Stimulated activated naive B cell treated with anti-CD40 and anti-IgM and Interleukin-4, amounts not matched to agents 10 μg/mL and 1 μg/mL and 100 μg/mL, for 72 hours (primary cell): ENCODE results near the gene MVB12A.

Source experiments
- ATAC-seq, 2 donors: fragments of 150-1000 bp; cut with Tn5 transposase; replicated peaks; 2 replicates each; pipeline ENCODE4 v1.10.0; 2021; ENCODE audit warnings: moderate library complexity in 1 of 2
- DNase-seq: peaks from one replicate; pipeline ENCODE4 v3.0.0; 2021
- H3K27ac Mint-ChIP-seq: one replicate; pipeline ENCODE4 v1.8.0; 2022; ENCODE audit warnings: mild to moderate bottlenecking, mixed read lengths
- H3K27me3 Mint-ChIP-seq, 2 donors: one replicate each; pipeline ENCODE4 v1.8.0; 2022; ENCODE audit warnings: mixed read lengths in 2 of 2
- H3K36me3 Mint-ChIP-seq, 2 donors: one replicate each; pipeline ENCODE4 v1.8.0; 2022; ENCODE audit warnings: mixed read lengths in 2 of 2, mild to moderate bottlenecking in 1 of 2
- H3K4me1 Mint-ChIP-seq, 2 donors: one replicate each; pipeline ENCODE4 v1.8.0; 2022; ENCODE audit warnings: mixed read lengths in 2 of 2, mild to moderate bottlenecking in 1 of 2
- H3K4me3 Mint-ChIP-seq, 2 donors: one replicate each; pipeline ENCODE4 v1.8.0; 2022; ENCODE audit warnings: mild to moderate bottlenecking in 2 of 2, mixed read lengths in 2 of 2, moderate library complexity in 1 of 2
- H3K9me3 Mint-ChIP-seq, 2 donors: one replicate each; pipeline ENCODE4 v1.8.0; 2022; ENCODE audit warnings: mixed read lengths in 2 of 2, mild to moderate bottlenecking in 1 of 2

MVB12A gene

GRCh38 chr19:17419621-17420474 is at the start of gene MVB12A:
Gene MVB12A, plus strand, starts transcription at chr19:17420047. Its CDS starts 89 bp downstream, at chr19:17420136.
- Mint-ChIP-seq H3K27ac (peak within 1 kb of the TSS; percentile 95), H3K4me1 (peaks cover 14 to 26% of the 10 kb centered on the region in 2 donors), H3K36me3 (peaks cover 19 to 32% of the 10 kb centered on the region in 2 donors), H3K9me3 (no peaks in the 10 kb centered on the region), H3K4me3 (peak within 1 kb of the TSS; percentile 93 to 95), H3K27me3 (no peaks in the 10 kb centered on the region)
- ATAC-seq, result peak; percentile 93 to 96
- peak; percentile 95 for DNase-seq

- H3K4me3 Mint-ChIP-seq, result no peak within 1 kb of the TSS
- ATAC-seq, result no peak
- H3K36me3 Mint-ChIP-seq, result peaks cover 4 to 8% of the 10 kb centered on the region in 2 donors
- no peak for DNase-seq
- H3K27me3 Mint-ChIP-seq, result peaks cover 19 to 35% of the 10 kb centered on the region in 2 donors
- H3K27ac Mint-ChIP-seq, result peak within 1 kb of the TSS; percentile 25
- peaks cover 0 to 3% of the 10 kb centered on the region in 2 donors for H3K9me3 Mint-ChIP-seq
- H3K4me1 Mint-ChIP-seq, result peaks cover 16 to 37% of the 10 kb centered on the region in 2 donors
These were observed 42.8 kb upstream of the MVB12A start, which contains the start of gene PLVAP for GRCh38 chr19:17376935-17377600. Gene PLVAP, minus strand, starts transcription at chr19:17377342. Its CDS starts 54 bp downstream, at chr19:17377288.

- DNase-seq (no peak), ATAC-seq (peak in 1 of 2 donors; percentile 38)
- H3K27me3 Mint-ChIP-seq, result peaks cover 19 to 35% of the 10 kb centered on the region in 2 donors
- peaks cover 4 to 8% of the 10 kb centered on the region in 2 donors for H3K36me3 Mint-ChIP-seq
- peaks cover 0 to 3% of the 10 kb centered on the region in 2 donors for H3K9me3 Mint-ChIP-seq
- no peak overlapping the region for H3K4me3 Mint-ChIP-seq
- H3K4me1 Mint-ChIP-seq, result peaks cover 18 to 44% of the 10 kb centered on the region in 2 donors
- no peak overlapping the region for H3K27ac Mint-ChIP-seq
These were observed 41.6 kb upstream of the MVB12A start for GRCh38 chr19:17378271-17378670.

DNA sequence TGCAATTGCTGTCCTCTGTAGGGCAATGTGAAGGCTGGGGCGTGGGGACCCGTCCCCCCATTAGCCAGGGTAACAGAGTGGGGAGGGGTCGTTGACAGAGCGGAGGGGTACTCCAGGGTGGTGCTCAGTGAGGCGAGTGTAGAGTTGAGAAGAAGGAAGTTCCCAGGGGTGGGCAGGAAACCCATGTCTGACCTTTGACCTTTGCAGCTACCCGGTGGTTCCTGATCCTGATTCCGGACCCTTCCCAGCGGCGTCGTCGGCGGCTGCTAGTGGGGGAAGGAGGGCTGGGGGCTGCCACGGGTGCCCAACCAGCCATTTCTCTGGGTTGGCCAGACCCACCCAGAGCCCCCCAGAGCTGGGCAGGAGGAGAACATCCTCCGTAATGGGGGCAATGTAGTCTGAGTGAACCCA is 40.6 kb upstream of the MVB12A start:
- DNase-seq (no peak), ATAC-seq (peak in 1 of 2 donors; percentile 44)
- Mint-ChIP-seq H3K4me1 (peaks cover 18 to 45% of the 10 kb centered on the region in 2 donors), H3K4me3 (peak overlapping the region in 1 of 2 donors; percentile 40), H3K27ac (peak overlapping the region; percentile 44), H3K36me3 (peaks cover 4 to 8% of the 10 kb centered on the region in 2 donors), H3K9me3 (peaks cover 0 to 3% of the 10 kb centered on the region in 2 donors), H3K27me3 (peaks cover 19 to 35% of the 10 kb centered on the region in 2 donors)

DNA sequence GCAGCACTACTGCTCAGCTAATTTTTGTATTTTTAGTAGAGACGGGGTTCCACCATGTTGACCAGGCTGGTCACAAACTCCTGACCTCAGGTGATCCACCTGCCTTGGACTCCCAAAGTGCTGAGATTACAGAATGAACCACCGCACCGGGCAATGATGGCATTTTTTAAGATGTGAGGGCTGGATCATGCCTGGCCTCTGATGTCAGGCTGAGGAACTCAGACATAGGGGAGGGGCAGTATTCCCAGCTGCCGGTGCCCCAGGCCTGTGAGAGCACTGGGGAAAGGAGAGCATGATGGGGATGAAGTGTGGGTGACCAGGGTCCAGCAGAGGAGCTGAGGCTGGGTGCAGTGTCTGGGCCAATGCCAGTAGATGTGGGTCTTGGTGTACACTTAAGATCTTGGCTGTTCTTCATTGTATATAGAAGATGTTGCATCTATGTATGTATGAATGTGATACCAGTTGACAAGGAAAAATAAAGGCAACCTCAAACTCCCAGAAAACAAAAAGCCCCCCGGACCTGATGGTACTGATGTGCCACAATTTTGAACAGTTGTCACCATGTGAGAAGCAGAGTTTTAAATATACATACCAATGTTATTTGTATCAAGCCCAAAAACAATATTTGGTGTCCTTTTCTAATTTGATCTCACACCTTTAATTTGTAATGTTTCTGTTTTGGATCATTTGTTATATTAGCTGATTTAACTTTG is 39.3 kb upstream of the MVB12A start:
- Mint-ChIP-seq H3K27me3 (peaks cover 19 to 33% of the 10 kb centered on the region in 2 donors), H3K9me3 (peaks cover 0 to 3% of the 10 kb centered on the region in 2 donors), H3K36me3 (peaks cover 4 to 8% of the 10 kb centered on the region in 2 donors), H3K4me3 (no peak overlapping the region), H3K4me1 (peaks cover 18 to 45% of the 10 kb centered on the region in 2 donors), H3K27ac (no peak overlapping the region)
- ATAC-seq (no peak), DNase-seq (no peak)

DNA sequence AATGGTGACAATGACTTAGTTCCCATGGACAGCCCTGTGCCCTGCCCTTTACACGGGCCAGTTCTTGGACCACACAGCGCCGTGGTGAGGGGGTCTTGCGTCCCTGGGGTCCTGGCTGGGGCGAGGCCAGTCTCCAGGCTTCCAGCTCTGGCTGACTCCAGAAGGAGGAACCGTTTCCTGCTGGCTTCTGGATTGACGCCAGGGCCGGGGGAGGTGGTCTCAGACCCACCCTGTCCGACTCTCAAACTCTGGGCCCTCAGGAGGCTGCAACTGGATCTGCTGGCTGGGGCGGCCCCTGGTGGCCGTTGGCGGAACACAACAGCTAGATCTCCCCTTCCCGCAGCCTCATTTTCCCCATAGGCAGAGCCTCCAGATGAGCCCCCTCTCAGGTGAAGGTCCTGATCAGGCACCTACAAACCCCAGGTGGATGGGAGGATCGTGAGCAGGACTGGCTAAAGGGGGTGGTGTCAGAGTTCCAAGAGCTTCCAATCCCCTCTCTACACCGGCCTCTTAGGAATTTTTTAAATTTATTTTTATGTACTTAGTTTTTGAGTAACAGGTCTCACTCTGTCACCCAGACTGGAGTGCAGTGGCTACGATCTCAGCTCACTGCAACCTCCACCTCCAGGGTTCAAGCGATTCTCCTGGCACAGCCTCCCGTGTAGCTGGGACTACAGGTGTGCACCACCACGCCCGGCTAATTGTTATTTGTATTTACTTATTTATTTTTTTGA is 33.8 kb upstream of the MVB12A start:
- no peak overlapping the region for H3K27ac Mint-ChIP-seq
- peaks cover 0 to 1% of the 10 kb centered on the region in 2 donors for H3K9me3 Mint-ChIP-seq
- H3K4me3 Mint-ChIP-seq, result no peak overlapping the region
- ATAC-seq (peak; percentile 63 to 68), DNase-seq (peak; percentile 41)
- peaks cover 4 to 6% of the 10 kb centered on the region in 2 donors for H3K27me3 Mint-ChIP-seq
- H3K4me1 Mint-ChIP-seq, result peaks cover 6 to 19% of the 10 kb centered on the region in 2 donors
- no peaks in the 10 kb centered on the region for H3K36me3 Mint-ChIP-seq

DNA sequence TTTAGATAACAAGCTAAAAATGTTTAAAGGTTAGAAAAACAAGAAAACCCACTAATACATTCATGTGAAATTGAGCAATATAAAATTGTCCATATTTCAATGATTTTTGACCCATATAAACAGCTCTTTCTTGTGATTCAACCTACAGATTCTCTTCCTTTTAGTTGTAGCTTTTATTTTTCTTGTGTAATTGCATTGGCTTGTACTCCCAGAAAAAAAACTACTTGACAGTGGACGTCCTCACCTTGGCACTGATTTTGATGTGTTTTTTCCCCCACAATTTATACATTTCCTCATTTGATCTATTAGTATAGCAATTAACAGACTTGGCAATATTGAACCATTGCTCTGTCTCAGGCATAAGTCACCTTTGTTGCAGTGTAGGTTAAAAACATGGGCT is 30.6 kb upstream of the MVB12A start:
- no peaks in the 10 kb centered on the region for H3K36me3 Mint-ChIP-seq
- H3K4me1 Mint-ChIP-seq, result peaks cover 15 to 19% of the 10 kb centered on the region in 2 donors
- H3K9me3 Mint-ChIP-seq, result peaks cover 0 to 1% of the 10 kb centered on the region in 2 donors
- peaks cover 4 to 6% of the 10 kb centered on the region in 2 donors for H3K27me3 Mint-ChIP-seq
- H3K4me3 Mint-ChIP-seq, result no peak overlapping the region
- no peak overlapping the region for H3K27ac Mint-ChIP-seq
- no peak for ATAC-seq
- DNase-seq, result no peak

DNA sequence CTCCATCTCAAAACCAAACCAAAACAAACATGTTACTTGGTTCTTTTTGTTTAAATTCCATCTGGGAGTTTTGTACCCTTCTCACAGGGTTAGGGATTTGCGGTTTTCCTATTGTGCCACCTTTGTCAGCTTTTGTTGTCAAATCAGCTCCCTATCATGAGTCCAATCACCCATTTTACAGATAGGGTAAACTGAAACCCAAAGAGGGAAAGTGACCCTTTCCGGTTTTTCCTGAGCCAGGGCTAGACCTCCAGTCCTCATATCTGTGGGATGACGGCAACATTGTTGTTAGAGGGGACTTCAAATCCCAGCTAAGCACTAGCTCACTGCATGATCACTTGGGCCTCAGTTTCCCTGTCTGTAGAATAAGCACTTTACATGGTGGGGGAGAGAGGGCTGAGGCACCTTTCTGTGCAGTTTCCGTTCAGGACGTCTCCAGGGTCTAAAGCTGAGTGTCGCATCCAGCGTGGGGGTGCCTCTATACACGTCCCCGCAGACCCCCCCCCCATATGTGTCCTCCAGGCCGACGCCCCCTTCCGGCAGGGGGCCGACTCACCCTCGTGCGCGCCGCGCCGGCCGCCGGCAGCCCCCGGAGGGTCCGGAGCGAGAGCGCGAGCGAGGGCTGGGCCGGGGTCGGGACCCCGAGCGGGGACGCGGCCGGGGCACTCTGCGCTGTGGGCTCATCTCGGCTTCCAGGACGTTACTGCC is 29.7 kb upstream of the MVB12A start:
- Mint-ChIP-seq H3K4me3 (peak overlapping the region in 1 of 2 donors; percentile 93), H3K27me3 (peaks cover 4 to 6% of the 10 kb centered on the region in 2 donors), H3K36me3 (peaks cover 0 to 3% of the 10 kb centered on the region in 2 donors), H3K4me1 (peaks cover 18 to 24% of the 10 kb centered on the region in 2 donors), H3K27ac (no peak overlapping the region), H3K9me3 (peaks cover 0 to 1% of the 10 kb centered on the region in 2 donors)
- no peak for DNase-seq
- ATAC-seq, result no peak

DNA sequence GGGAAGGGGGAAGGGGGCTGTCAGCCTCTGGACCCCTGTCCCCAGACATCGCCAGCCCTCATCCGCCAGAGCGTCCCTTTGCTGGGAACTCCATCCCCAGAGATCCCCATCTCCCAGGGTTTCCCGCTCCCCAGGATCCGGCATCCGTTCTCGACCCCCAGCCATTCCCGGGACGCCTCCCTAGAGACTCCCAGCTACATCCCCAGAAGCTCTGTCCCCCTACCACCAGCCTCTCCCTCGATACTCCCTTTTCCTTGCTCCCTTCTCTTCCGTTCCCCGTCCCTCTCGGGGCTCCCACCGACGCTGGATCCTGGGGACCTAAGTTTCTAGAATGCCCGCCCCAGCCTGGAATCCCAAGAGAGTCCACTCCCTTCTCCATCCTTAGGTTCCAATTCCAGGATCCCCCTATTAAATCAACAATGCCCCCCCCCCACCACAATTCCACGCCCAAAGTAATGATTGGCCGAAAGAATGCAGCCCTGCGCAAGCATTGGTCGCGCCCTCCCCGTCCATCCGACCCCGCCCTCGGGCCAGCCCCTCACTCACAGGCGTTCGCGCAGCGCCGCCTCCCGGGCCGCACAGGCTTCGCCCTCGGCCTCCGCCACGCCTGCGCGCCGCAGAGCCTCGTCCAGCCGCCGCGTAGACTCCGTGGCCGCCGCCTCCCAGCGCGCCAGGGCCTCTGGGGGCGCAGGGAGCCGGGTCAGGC is 29.0 kb upstream of the MVB12A start:
- H3K36me3 Mint-ChIP-seq, result peaks cover 0 to 7% of the 10 kb centered on the region in 2 donors
- DNase-seq (peak; percentile 85), ATAC-seq (peak; percentile 96 to 99)
- peak overlapping the region; percentile 88 for H3K27ac Mint-ChIP-seq
- H3K4me1 Mint-ChIP-seq, result peaks cover 21 to 28% of the 10 kb centered on the region in 2 donors
- H3K9me3 Mint-ChIP-seq, result peaks cover 0 to 1% of the 10 kb centered on the region in 2 donors
- peaks cover 4 to 6% of the 10 kb centered on the region in 2 donors for H3K27me3 Mint-ChIP-seq
- H3K4me3 Mint-ChIP-seq, result peak overlapping the region; percentile 93

- ATAC-seq, result peak; percentile 33 to 37
- peaks cover 19 to 28% of the 10 kb centered on the region in 2 donors for H3K4me1 Mint-ChIP-seq
- peaks cover 0 to 7% of the 10 kb centered on the region in 2 donors for H3K36me3 Mint-ChIP-seq
- H3K4me3 Mint-ChIP-seq, result peak overlapping the region; percentile 93
- H3K27me3 Mint-ChIP-seq, result peaks cover 4 to 6% of the 10 kb centered on the region in 2 donors
- peaks cover 0 to 1% of the 10 kb centered on the region in 2 donors for H3K9me3 Mint-ChIP-seq
- H3K27ac Mint-ChIP-seq, result no peak overlapping the region
- DNase-seq, result no peak
These were observed 28.3 kb upstream of the MVB12A start for GRCh38 chr19:17391371-17392151.

GRCh38 chr19:17393002-17393401 is 26.8 kb upstream of the MVB12A start:
- no peak for ATAC-seq

GRCh38 chr19:17393914-17394313 is 25.9 kb upstream of the MVB12A start, which contains the start of gene CCDC194:
Gene CCDC194, minus strand, starts transcription at chr19:17394196. Its CDS starts 38 bp downstream, at chr19:17394158.
- Mint-ChIP-seq H3K4me3 (peak within 1 kb of the TSS in 1 of 2 donors; percentile 46), H3K27me3 (peaks cover 4 to 6% of the 10 kb centered on the region in 2 donors), H3K36me3 (peaks cover 7 to 20% of the 10 kb centered on the region in 2 donors), H3K4me1 (peaks cover 20 to 28% of the 10 kb centered on the region in 2 donors), H3K27ac (no peak within 1 kb of the TSS), H3K9me3 (peaks cover 0 to under 1% of the 10 kb centered on the region in 2 donors)
- ATAC-seq (no peak), DNase-seq (no peak)

More at GRCh38 chr19:17393002-17393401, 26.8 kb upstream of the MVB12A start:
- Mint-ChIP-seq H3K4me1 (peaks cover 19 to 28% of the 10 kb centered on the region in 2 donors), H3K36me3 (peaks cover 4 to 17% of the 10 kb centered on the region in 2 donors), H3K27ac (no peak overlapping the region), H3K9me3 (peaks cover 0 to 1% of the 10 kb centered on the region in 2 donors), H3K27me3 (peaks cover 4 to 6% of the 10 kb centered on the region in 2 donors), H3K4me3 (no peak overlapping the region)
- DNase-seq, result no peak
